Hepatocyte (in vitro differentiated cells): ENCODE data around the gene PKIB.

ENCODE experiments used
- EZH2 ChIP-seq: fragments of 200-600 bp; sonication (generic); IDR thresholded peaks from 2 replicates; pipeline ENCODE4 v1.6.1; 2016; ENCODE audit warnings: antibody characterized with exemption, mild to moderate bottlenecking, borderline replicate concordance
- EZH2phosphoT487 ChIP-seq: fragments of 200-600 bp; sonication (generic); IDR thresholded peaks from one replicate; pipeline ENCODE4 v1.6.1; 2018; ENCODE audit warnings: antibody characterized with exemption, mild to moderate bottlenecking, low read depth, moderate library complexity; ENCODE audit not compliant: unreplicated experiment, severe bottlenecking
- TF ChIP-seq, protein P1 (sequence below): fragments of 200-600 bp; sonication (generic); IDR thresholded peaks from 2 replicates; pipeline ENCODE4 v1.5.1; 2016; ENCODE audit warnings: antibody characterized with exemption, mild to moderate bottlenecking; ENCODE audit not compliant: poor library complexity

- TF ChIP-seq, protein P1, sequence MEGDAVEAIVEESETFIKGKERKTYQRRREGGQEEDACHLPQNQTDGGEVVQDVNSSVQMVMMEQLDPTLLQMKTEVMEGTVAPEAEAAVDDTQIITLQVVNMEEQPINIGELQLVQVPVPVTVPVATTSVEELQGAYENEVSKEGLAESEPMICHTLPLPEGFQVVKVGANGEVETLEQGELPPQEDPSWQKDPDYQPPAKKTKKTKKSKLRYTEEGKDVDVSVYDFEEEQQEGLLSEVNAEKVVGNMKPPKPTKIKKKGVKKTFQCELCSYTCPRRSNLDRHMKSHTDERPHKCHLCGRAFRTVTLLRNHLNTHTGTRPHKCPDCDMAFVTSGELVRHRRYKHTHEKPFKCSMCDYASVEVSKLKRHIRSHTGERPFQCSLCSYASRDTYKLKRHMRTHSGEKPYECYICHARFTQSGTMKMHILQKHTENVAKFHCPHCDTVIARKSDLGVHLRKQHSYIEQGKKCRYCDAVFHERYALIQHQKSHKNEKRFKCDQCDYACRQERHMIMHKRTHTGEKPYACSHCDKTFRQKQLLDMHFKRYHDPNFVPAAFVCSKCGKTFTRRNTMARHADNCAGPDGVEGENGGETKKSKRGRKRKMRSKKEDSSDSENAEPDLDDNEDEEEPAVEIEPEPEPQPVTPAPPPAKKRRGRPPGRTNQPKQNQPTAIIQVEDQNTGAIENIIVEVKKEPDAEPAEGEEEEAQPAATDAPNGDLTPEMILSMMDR = no peak
- TF ChIP-seq EZH2 = no peak
- no peak for TF ChIP-seq EZH2phosphoT487
Measured at GRCh38 chr6:122578961-122579360, 31.2 kb upstream of the PKIB start.
